Esophagus muscularis mucosa (tissue), 4 donors: ENCODE measurements around the gene FTL. TPM values are rescaled to one million over a fixed set of nuclear protein-coding genes. Genes with fewer than 3 reads are reported as not detected.

Source experiments
- DNase-seq: peaks from one replicate; pipeline ENCODE4 v3.0.0-alpha.2; 2017; ENCODE audit errors: extremely low spot score
- H3K27ac ChIP-seq, 4 donors: fragments of 200-600 bp; sonication (generic); replicated peaks in 1 of 4; 1 replicate in 3 of 4; 2 replicates in 1 of 4; pipeline ENCODE4 v1.5.1; 2016 to 2019; ENCODE audit warnings: mild to moderate bottlenecking in 1 of 4
- H3K27me3 ChIP-seq, 4 donors: fragments of 200-600 bp; sonication (generic); one replicate each; pipeline versions ENCODE4 v1.5.1 to v1.6.0; 2016 to 2019
- H3K36me3 ChIP-seq, 4 donors: fragments of 200-600 bp; sonication (generic); one replicate each; pipeline ENCODE4 v1.5.1; 2016 to 2019
- H3K4me1 ChIP-seq, 4 donors: fragments of 200-600 bp; sonication (generic); one replicate each; pipeline ENCODE4 v1.5.1; 2016 to 2019
- H3K4me3 ChIP-seq, 4 donors: fragments of 200-600 bp; sonication (generic); 1 replicate in 2 of 4; 2 replicates in 2 of 4; pipeline ENCODE4 v1.5.1; 2016 to 2019; ENCODE audit warnings: mild to moderate bottlenecking in 4 of 4, moderate library complexity in 1 of 4
- H3K9me3 ChIP-seq, 4 donors: fragments of 200-600 bp; sonication (generic); 1 replicate in 3 of 4; 2 replicates in 1 of 4; pipeline ENCODE4 v1.5.1; 2016 to 2019
- CTCF ChIP-seq, 3 experiments: fragments of 200-600 bp in 2 of 3; fragments of 450-650 bp in 1 of 3; sonication (generic) in 2 of 3; IDR thresholded peaks; one replicate each; pipeline ENCODE4 v1.5.1; 2017 to 2019; ENCODE audit warnings: antibody characterized with exemption in 3 of 3, mild to moderate bottlenecking in 2 of 3, moderate library complexity in 1 of 3
- EP300 ChIP-seq: sonication (generic); formaldehyde crosslinking; IDR thresholded peaks from one replicate; pipeline ENCODE4 v1.6.1; 2017; ENCODE audit warnings: antibody characterized with exemption
- POLR2A ChIP-seq: fragments of 450-650 bp; IDR thresholded peaks from one replicate; pipeline ENCODE4 v1.6.1; 2017; ENCODE audit warnings: antibody characterized with exemption, moderate library complexity, mild to moderate bottlenecking, low read depth
- POLR2AphosphoS5 ChIP-seq, 2 donors: sonication (generic); formaldehyde crosslinking; IDR thresholded peaks; one replicate each; pipeline ENCODE4 v1.6.1; 2017; ENCODE audit warnings: antibody characterized with exemption in 2 of 2
- WGBS: methylation state at CpG from one replicate; pipeline ENCODE4 v1.1.5; 2018; 5-methylcytosine and 5-hydroxymethylcytosine counted together
- intact Hi-C: fragments of 100-400 bp; cut with DNase I; formaldehyde crosslinking; loops from one replicate; pipeline ENCODE4 v1.15.1; 2023
- total RNA-seq, 4 donors: library from RNA; depleted of rRNA; stranded (reverse); fragments of >200 nt; gene quantifications; one replicate each; pipeline versions ENCODE4 v1.1.0 to v1.2.1, GENCODE V29; 2016

The FTL gene
- total RNA-seq, 4 donors from 2014 or later, result 3,246 to 4,339 (median 3,896) TPM

GRCh38 chr19:49004133-49004532, 39.0 kb downstream of the FTL start:
- peaks cover 35 to 83% (median 73%) of the 10 kb centered on the region in 4 donors for H3K36me3 ChIP-seq
- peaks cover 0 to 6% (median 2%) of the 10 kb centered on the region in 4 donors for H3K4me1 ChIP-seq
- 97% methylated on average over 15 of the region's 15 CpGs for WGBS
- no peak overlapping the region for H3K27ac ChIP-seq
- intact Hi-C loops, result no loop called here
- no peaks in the 10 kb centered on the region for H3K9me3 ChIP-seq
- no peaks in the 10 kb centered on the region for H3K27me3 ChIP-seq
- no peak overlapping the region for H3K4me3 ChIP-seq
- DNase-seq, result no peak
- no peak for TF ChIP-seq POLR2A
- TF ChIP-seq CTCF (IDR thresholded peaks at IDR 0.05), result no peak
- no peak for TF ChIP-seq EP300
- TF ChIP-seq POLR2AphosphoS5 (IDR thresholded peaks at IDR 0.05), result no peak

GRCh38 chr19:49004964-49005614, 40.0 kb downstream of the FTL start:
- peaks cover 44 to 92% (median 78%) of the 10 kb centered on the region in 4 donors for H3K36me3 ChIP-seq
- H3K27ac ChIP-seq, result no peak overlapping the region
- no peak for DNase-seq
- TF ChIP-seq POLR2A, result no peak
- no peak for TF ChIP-seq CTCF (IDR thresholded peaks at IDR 0.05)
- no peaks in the 10 kb centered on the region for H3K4me1 ChIP-seq
- intact Hi-C loops, result no loop called here
- 92% methylated on average over 7 of the region's 7 CpGs for WGBS
- H3K27me3 ChIP-seq, result no peaks in the 10 kb centered on the region
- no peak overlapping the region for H3K4me3 ChIP-seq
- no peaks in the 10 kb centered on the region for H3K9me3 ChIP-seq

GRCh38 chr19:49006905-49007304, 41.8 kb downstream of the FTL start:
- Histone ChIP-seq H3K27ac (no peak overlapping the region), H3K27me3 (no peaks in the 10 kb centered on the region), H3K9me3 (no peaks in the 10 kb centered on the region), H3K4me3 (no peak overlapping the region), H3K36me3 (peaks cover 55 to 99% (median 92%) of the 10 kb centered on the region in 4 donors), H3K4me1 (no peaks in the 10 kb centered on the region)
- intact Hi-C loops, result no loop called here
- no peak for DNase-seq
- 95% methylated on average over 14 of the region's 22 CpGs for WGBS
- no peak for TF ChIP-seq POLR2AphosphoS5 (IDR thresholded peaks at IDR 0.05)
- TF ChIP-seq CTCF (IDR thresholded peaks at IDR 0.05), result no peak
- TF ChIP-seq EP300, result no peak
- TF ChIP-seq POLR2A, result no peak

- Histone ChIP-seq H3K27ac (no peak overlapping the region), H3K27me3 (no peaks in the 10 kb centered on the region), H3K36me3 (peaks cover 40 to 98% (median 91%) of the 10 kb centered on the region in 4 donors), H3K4me1 (no peaks in the 10 kb centered on the region), H3K4me3 (no peak overlapping the region), H3K9me3 (no peaks in the 10 kb centered on the region)
- 93% methylated on average over 3 of the region's 18 CpGs for WGBS
- TF ChIP-seq EP300, result no peak
- no peak for TF ChIP-seq POLR2AphosphoS5 (IDR thresholded peaks at IDR 0.05)
- no peak for TF ChIP-seq CTCF (IDR thresholded peaks at IDR 0.05)
- TF ChIP-seq POLR2A, result no peak
- intact Hi-C loops, result no loop called here
- DNase-seq, result no peak
These were observed 44.7 kb downstream of the FTL start for GRCh38 chr19:49009828-49010227.

- intact Hi-C loops, result no loop called here
- Histone ChIP-seq H3K4me1 (no peaks in the 10 kb centered on the region), H3K27me3 (no peaks in the 10 kb centered on the region), H3K4me3 (no peak overlapping the region), H3K27ac (no peak overlapping the region), H3K36me3 (peaks cover 40 to 98% (median 91%) of the 10 kb centered on the region in 4 donors), H3K9me3 (no peaks in the 10 kb centered on the region)
- 92% methylated on average over 18 of the region's 18 CpGs for WGBS
- TF ChIP-seq POLR2A, result no peak
- no peak for TF ChIP-seq POLR2AphosphoS5 (IDR thresholded peaks at IDR 0.05)
- TF ChIP-seq EP300, result no peak
- TF ChIP-seq CTCF (IDR thresholded peaks at IDR 0.05), result no peak
- no peak for DNase-seq
These were observed 45.3 kb downstream of the FTL start for GRCh38 chr19:49010453-49010852.
